ENCODE measurements around the gene NFIA.

DNA sequence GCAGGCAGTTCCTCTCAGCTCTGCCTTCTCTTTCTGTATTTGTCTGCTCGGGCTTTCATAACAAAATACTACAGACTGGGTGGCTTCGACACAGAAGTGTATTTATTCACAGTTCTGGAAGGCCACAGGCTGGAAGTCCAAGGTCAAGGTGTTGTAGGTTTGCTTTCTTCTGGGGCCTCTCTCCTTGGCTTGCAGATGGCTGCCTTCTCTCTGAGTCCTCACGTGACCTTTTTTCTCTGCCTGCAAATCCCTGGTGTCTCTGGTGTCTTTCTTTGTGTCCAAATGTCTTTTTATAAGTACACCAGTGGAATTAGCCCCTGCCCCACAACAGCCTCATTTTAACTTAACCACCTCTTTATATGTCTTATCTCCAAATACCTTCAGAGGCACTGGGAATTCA lies 392.6 kb downstream of the NFIA start:
- TF ChIP-seq EZH2 (IDR thresholded peaks at IDR 0.05; ENCODE audit: low read length, missing control alignments) = no peak
- TF ChIP-seq, protein P1, sequence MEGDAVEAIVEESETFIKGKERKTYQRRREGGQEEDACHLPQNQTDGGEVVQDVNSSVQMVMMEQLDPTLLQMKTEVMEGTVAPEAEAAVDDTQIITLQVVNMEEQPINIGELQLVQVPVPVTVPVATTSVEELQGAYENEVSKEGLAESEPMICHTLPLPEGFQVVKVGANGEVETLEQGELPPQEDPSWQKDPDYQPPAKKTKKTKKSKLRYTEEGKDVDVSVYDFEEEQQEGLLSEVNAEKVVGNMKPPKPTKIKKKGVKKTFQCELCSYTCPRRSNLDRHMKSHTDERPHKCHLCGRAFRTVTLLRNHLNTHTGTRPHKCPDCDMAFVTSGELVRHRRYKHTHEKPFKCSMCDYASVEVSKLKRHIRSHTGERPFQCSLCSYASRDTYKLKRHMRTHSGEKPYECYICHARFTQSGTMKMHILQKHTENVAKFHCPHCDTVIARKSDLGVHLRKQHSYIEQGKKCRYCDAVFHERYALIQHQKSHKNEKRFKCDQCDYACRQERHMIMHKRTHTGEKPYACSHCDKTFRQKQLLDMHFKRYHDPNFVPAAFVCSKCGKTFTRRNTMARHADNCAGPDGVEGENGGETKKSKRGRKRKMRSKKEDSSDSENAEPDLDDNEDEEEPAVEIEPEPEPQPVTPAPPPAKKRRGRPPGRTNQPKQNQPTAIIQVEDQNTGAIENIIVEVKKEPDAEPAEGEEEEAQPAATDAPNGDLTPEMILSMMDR (conservative IDR thresholded peaks at IDR 0.05 in 1 of 2, IDR thresholded peaks at IDR 0.05 in 1 of 2; ENCODE audit: low read depth in 1 of 2, low read length in 2 of 2) = no peak

Measured in fibroblast of lung (primary cell).